GM21381 (cell line): ENCODE data around the gene MKS1.
A peak's percentile ranks its signal among the peaks of the same experiment; 100 is the strongest.

Source experiments
- ATAC-seq: cut with Tn5 transposase; IDR thresholded peaks from one replicate; pipeline ENCODE4 v1.9.1; 2021; ENCODE audit warnings: mild to moderate bottlenecking, moderate library complexity; ENCODE audit not compliant: unreplicated experiment

MKS1 gene

GRCh38 chr17:58245428-58246103, 26.5 kb upstream of the MKS1 start:
- ATAC-seq: no peak

- ATAC-seq: no peak
Measured at GRCh38 chr17:58244963-58245362, 25.9 kb upstream of the MKS1 start.

GRCh38 chr17:58242171-58242784, 23.2 kb upstream of the MKS1 start:
- no peak for ATAC-seq

GRCh38 chr17:58239987-58240386, 20.9 kb upstream of the MKS1 start:
- no peak for ATAC-seq

GRCh38 chr17:58238147-58238634, 19.1 kb upstream of the MKS1 start, which contains the start of gene LPO:
Gene LPO (plus strand): TSS chr17:58238584. CDS start chr17:58242980, 4,396 bp downstream.
- no peak for ATAC-seq

- ATAC-seq: no peak
Measured at GRCh38 chr17:58236394-58236793, 17.3 kb upstream of the MKS1 start.

- ATAC-seq: no peak
Measured at GRCh38 chr17:58235821-58236220, 16.8 kb upstream of the MKS1 start.

GRCh38 chr17:58234512-58234911, 15.5 kb upstream of the MKS1 start:
- no peak for ATAC-seq

- peak; percentile 43 for ATAC-seq
Measured at GRCh38 chr17:58233543-58233942, 14.5 kb upstream of the MKS1 start.

GRCh38 chr17:58232707-58233156, 13.7 kb upstream of the MKS1 start:
- peak; percentile 73 for ATAC-seq

- no peak for ATAC-seq
Measured at GRCh38 chr17:58231641-58232040, 12.6 kb upstream of the MKS1 start.

GRCh38 chr17:58229881-58230280, 10.8 kb upstream of the MKS1 start:
- no peak for ATAC-seq

- no peak for ATAC-seq
Measured at GRCh38 chr17:58229384-58229783, 10.3 kb upstream of the MKS1 start.

- no peak for ATAC-seq
Measured at GRCh38 chr17:58228679-58229078, 9.6 kb upstream of the MKS1 start.

- no peak for ATAC-seq
Measured at GRCh38 chr17:58227733-58228132, 8.7 kb upstream of the MKS1 start.

GRCh38 chr17:58224315-58224714, 5.3 kb upstream of the MKS1 start:
- no peak for ATAC-seq

- ATAC-seq: no peak
Measured at GRCh38 chr17:58219789-58220183, 731 bp upstream of the MKS1 start.

- no peak for ATAC-seq
Measured at GRCh38 chr17:58217766-58218165, 1.3 kb downstream of the MKS1 start.

GRCh38 chr17:58215685-58216084, 3.4 kb downstream of the MKS1 start:
- ATAC-seq: no peak

GRCh38 chr17:58210922-58211321, 8.1 kb downstream of the MKS1 start:
- no peak for ATAC-seq

GRCh38 chr17:58208344-58208743, 10.7 kb downstream of the MKS1 start:
- ATAC-seq: no peak

- no peak for ATAC-seq
Measured at GRCh38 chr17:58207451-58207850, 11.6 kb downstream of the MKS1 start.
